ENCODE data around the gene TPBGL.

DNA sequence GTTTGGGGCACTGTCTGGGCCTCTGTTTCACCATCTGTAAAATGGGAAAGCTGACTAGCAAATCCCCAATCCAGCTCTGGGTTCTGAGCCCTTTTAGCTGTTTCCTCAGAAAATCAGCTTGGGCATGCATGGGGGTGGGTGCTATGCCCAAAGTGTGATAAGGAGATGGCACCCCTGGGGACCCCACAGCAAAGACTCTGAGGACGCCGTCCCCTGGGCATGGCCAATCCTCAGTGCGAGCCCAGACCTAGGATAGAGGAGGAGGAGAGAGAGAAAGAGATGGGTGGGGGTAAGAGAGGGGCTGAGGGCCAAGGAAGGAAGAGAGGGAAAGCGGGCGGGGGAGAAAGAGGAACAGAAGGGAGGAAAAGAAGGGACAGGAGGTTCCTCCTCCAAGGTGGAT lies 31.8 kb downstream of the TPBGL start:
- TF ChIP-seq, protein P1, sequence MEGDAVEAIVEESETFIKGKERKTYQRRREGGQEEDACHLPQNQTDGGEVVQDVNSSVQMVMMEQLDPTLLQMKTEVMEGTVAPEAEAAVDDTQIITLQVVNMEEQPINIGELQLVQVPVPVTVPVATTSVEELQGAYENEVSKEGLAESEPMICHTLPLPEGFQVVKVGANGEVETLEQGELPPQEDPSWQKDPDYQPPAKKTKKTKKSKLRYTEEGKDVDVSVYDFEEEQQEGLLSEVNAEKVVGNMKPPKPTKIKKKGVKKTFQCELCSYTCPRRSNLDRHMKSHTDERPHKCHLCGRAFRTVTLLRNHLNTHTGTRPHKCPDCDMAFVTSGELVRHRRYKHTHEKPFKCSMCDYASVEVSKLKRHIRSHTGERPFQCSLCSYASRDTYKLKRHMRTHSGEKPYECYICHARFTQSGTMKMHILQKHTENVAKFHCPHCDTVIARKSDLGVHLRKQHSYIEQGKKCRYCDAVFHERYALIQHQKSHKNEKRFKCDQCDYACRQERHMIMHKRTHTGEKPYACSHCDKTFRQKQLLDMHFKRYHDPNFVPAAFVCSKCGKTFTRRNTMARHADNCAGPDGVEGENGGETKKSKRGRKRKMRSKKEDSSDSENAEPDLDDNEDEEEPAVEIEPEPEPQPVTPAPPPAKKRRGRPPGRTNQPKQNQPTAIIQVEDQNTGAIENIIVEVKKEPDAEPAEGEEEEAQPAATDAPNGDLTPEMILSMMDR (IDR thresholded peaks at IDR 0.05; ENCODE audit: extremely low read depth in 1 of 2, insufficient read depth in 1 of 2, low read depth in 1 of 2, low read length in 2 of 2), result no peak
- TF ChIP-seq POLR2A (IDR thresholded peaks at IDR 0.05; ENCODE audit: low read depth, low read length), result no peak
- TF ChIP-seq POLR2AphosphoS5 (IDR thresholded peaks at IDR 0.05; ENCODE audit: insufficient read depth, low read depth, low read length), result no peak
- no peak for TF ChIP-seq EZH2 (IDR thresholded peaks at IDR 0.05; ENCODE audit: borderline replicate concordance, low read depth, low read length, severe bottlenecking)
- TF ChIP-seq GATA2 (IDR thresholded peaks at IDR 0.05; ENCODE audit: insufficient read depth, insufficient read length, low read depth, low read length), result no peak
- no peak for TF ChIP-seq FOS (IDR thresholded peaks at IDR 0.05; ENCODE audit: borderline replicate concordance, insufficient read depth, low read length)

All from endothelial cell of umbilical vein (primary cell).